Stimulated activated CD4-positive, alpha-beta T cell treated with anti-CD3 and anti-CD28 coated beads, TNF-alpha, amount 100 ng/mL, for 1 hour (primary cell): ENCODE results near the gene DGKK.
"Not testable (repeated sequence)": the region's sequence is repeated elsewhere in the genome, so short reads cannot be mapped to it uniquely, and the experiment has no call there.

Experiments
- DNase-seq, 3 donors: peaks; one replicate each; pipeline ENCODE4 v3.0.0-alpha.2; 2020; ENCODE audit warnings: low read depth in 3 of 3, low spot score in 1 of 3

Gene DGKK

DNA sequence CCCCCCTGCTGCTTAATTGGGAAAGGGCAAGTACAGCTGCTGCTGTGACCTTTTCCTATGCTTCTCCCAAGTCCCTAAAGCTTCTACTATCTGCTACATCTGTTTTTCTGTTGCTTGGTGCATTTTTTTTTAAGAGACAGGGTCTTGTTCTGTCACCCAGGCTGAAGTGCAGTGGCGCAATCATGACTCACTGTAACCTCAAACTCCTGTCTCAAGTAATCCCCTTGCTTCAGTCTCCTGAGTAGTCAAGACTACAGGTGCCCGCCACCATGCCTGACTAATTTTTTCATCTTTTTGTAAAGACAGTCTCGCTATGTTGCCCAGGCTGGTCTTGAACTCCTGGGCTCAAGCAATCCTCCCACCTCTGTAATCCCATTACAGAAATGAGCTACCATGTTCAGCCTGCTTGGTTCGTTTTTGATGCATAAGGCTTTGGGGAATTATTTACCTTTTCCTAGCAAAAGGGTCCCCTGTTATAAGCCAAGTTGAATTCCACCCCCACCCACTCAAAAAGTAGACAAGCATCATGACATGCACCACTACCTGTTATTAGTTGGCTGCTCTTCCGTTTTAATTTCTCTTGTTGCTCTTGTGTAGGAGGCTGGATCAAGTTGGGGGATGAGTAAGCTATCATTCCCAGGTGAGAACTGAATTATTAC lies 39.6 kb downstream of the DGKK start:
- no peak for DNase-seq

- no peak for DNase-seq
These were observed 42.5 kb downstream of the DGKK start for GRCh38 chrX:50428174-50428573.

GRCh38 chrX:50407976-50408375 lies 62.6 kb downstream of the DGKK start:
- no peak for DNase-seq

DNA sequence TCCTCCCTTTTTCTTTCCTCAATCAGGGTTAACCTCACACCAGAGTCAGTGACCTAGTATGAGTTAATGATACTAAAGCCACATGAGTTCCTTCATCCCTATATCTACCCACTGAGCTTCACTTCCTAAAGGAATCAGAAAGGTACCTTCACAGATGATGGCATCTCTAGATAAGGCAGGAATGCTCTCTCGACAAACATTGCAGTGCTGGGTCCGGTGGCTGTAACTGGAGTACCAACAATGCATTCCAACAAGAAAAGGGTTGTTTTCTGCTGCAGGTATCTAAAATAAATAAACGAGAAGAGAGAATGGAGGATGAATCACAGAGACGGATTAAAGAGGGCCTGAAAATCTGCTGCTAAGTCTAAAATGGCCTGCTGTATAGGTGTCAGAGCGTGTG lies 66.7 kb downstream of the DGKK start:
- DNase-seq = no peak

- DNase-seq = no peak
These were observed 67.7 kb downstream of the DGKK start for GRCh38 chrX:50402886-50403285.

DNA sequence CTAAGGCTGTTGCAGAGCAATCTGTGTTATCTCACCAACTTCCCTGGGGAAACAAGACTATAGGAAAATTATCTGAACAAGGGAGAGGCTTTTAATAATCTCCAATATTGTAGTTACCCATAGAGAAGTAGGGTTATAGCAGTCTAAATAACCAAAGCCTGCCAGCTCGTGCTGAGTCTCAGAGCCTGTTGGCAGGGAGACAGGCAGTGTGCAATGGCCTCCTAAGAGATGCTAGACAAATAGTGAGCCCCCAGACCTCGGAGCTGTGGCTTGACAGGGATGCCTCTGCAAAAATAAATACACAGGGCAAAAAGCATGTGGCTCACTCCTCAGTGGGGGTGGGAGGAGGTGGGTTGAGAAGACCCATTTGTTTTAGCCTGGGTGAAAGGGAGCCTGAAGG lies 76.7 kb downstream of the DGKK start:
- DNase-seq = no peak

DNA sequence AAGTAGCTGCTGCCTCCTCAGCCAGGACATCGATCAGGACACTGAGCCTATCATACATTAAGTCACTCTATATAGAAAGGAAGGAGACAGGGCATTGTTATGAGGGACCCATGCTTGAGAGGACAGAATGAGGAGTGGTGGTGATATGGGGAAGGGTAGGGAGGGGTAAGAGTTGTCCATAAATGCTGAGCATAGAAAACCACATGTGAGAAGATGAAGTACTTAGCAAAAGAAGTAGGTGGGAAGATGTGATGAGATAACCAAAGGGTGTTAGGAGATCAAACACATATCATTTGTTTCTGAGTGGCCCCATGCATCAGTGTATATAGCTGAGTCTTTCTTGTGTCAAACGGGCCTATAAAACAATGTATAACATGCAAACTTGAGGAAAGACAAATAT lies 84.1 kb downstream of the DGKK start:
- DNase-seq = no peak

- no peak for DNase-seq
These were observed 88.8 kb downstream of the DGKK start for GRCh38 chrX:50381729-50382415.

- no peak for DNase-seq
These were observed 95.0 kb downstream of the DGKK start for GRCh38 chrX:50375481-50376267.

DNA sequence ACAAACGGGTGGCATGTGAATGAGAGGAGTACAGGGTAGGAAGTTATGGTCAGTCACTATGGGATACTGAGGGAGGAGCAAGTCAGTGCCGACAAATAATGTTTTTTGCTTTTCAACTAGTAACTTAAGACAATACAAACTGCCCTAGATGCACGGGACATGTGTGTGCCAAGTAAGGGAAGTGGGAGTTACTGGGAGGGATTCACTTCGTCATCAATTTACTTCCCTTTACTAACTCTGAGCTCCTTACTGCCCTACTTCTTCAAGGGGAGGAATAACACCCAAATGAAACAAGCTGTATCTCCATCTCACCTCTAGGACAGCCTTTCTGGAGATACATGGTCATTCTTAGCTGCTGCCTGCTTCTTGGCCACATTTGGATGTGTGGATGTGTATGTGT lies 97.7 kb downstream of the DGKK start:
- no peak for DNase-seq

DNA sequence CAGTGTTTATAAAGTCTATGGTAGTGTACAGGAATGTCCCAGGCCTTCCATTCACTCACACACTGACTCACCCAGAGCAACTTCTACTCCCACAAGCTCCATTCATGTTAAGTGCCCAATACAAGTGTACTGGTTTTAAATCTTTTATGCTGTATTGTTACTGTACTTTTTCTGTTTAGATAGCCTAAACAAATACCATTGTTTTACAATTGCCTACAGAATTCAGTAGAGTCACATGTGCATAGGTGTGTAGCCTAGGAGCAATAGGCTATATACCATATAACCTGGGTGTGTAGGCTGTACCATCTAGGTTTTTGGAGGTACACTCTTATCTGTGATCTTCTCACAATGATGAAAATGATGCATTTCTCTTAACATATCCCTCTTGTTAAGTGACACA lies 126.7 kb downstream of the DGKK start:
- no peak for DNase-seq

- DNase-seq = no peak
These were observed 137.3 kb downstream of the DGKK start for GRCh38 chrX:50333308-50333707.

DNA sequence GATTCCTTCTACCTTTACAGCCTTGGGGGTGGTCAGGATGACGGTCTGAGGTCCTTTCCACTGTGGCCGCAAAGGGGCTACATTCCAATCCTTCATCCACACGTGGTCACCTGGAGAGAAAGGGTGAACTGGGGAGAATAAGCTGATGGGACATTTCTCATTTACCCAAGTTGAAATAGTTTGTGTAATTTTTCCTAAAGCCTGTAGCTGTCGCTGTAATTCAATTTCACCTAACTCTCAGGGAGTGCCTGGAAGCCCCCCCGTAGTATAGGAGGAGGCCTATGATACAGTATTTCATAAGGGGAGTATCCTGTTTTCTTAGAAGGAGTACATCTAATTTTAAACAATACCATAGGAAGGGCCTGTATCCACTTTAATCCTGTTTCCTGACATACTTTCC lies 138.0 kb downstream of the DGKK start:
- not testable (repeated sequence) for DNase-seq

- DNase-seq = no peak
These were observed 143.4 kb downstream of the DGKK start for GRCh38 chrX:50327235-50327634.
